Hepatic stellate cell (primary cell): ENCODE data around the gene RCAN2.
"Not testable (repeated sequence)": the region's sequence is repeated elsewhere in the genome, so short reads cannot be mapped to it uniquely, and the experiment has no call there.

ENCODE experiments used
- DNase-seq: peaks from one replicate; pipeline ENCODE4 v3.0.0; 2011; ENCODE audit warnings: low spot score

The RCAN2 gene

GRCh38 chr6:46440141-46440540, 51.1 kb downstream of the RCAN2 start:
- DNase-seq, result peak; percentile 47

GRCh38 chr6:46438245-46438644, 53.0 kb downstream of the RCAN2 start:
- DNase-seq, result no peak

DNA sequence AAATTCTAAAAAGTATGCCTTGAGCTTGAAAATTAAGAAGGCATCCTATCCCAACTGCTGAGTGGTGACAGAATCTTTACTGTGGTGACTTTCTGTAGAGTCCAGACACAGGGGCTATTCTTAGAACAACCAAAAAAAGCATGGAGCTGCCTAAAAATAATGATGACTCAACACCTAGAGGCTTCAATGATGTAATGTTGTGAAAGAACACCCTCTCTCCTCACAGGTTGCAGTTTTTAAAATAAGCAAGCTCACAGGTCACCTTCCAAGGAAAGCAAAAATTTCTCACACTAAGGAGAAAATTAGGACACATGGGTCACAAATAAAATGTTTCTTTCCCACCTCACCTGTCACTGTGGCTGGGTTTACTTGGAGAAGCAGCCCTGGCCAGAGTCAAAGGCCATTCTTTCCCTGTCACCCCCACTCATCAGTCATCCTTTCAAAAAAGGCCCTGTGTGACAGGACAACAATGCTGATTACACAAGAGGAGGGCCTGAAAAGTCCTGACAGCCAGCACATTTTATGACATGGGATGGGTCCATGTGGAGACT, 53.5 kb downstream of the RCAN2 start:
- DNase-seq, result peak; percentile 54

- DNase-seq, result no peak
Observed at GRCh38 chr6:46422619-46423018, 68.6 kb downstream of the RCAN2 start.

DNA sequence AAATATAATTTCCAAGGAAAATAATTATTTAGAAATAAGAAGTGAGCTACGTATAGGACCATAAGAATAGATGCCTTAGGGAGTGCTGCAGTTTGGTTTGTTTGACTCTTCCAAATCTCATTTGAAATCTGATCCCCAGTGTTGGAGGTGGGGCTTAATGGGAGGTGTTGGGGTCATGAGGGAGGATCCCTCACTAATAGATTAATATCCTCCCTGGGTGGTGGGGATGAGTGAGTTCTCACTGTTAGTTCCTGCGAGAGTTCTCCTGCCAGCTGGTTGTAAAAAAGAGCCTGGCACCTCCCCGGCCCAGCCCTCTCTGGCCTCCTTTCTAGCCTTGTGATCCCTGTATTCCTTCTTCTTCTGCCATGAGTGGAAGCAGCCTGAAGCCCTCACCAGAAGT, 69.3 kb downstream of the RCAN2 start:
- DNase-seq, result no peak

GRCh38 chr6:46420921-46421638, 70.2 kb downstream of the RCAN2 start:
- no peak for DNase-seq

DNA sequence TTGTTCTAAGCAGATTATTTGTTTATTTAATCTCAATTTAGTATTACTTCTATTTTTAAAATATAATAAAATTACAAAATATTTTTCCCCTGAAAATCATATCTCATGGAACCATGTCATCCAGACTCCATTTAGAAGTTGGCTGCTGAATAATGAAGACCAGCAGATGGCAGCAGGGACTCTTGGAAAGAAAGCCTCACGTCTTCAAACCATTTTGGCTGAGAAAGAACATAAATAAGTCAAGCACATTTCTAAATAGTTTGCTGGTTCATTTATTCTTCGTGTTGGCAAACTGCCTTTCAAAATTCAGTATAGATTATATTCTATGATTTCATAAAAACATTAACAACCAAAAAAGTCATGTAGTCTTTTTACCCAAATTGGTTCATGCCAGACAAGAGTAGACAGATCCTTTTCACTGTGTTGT, 71.7 kb downstream of the RCAN2 start:
- peak; percentile 34 for DNase-seq

- DNase-seq, result no peak
Observed at GRCh38 chr6:46414398-46414797, 76.9 kb downstream of the RCAN2 start.

GRCh38 chr6:46412662-46413061, 78.6 kb downstream of the RCAN2 start:
- DNase-seq, result no peak

DNA sequence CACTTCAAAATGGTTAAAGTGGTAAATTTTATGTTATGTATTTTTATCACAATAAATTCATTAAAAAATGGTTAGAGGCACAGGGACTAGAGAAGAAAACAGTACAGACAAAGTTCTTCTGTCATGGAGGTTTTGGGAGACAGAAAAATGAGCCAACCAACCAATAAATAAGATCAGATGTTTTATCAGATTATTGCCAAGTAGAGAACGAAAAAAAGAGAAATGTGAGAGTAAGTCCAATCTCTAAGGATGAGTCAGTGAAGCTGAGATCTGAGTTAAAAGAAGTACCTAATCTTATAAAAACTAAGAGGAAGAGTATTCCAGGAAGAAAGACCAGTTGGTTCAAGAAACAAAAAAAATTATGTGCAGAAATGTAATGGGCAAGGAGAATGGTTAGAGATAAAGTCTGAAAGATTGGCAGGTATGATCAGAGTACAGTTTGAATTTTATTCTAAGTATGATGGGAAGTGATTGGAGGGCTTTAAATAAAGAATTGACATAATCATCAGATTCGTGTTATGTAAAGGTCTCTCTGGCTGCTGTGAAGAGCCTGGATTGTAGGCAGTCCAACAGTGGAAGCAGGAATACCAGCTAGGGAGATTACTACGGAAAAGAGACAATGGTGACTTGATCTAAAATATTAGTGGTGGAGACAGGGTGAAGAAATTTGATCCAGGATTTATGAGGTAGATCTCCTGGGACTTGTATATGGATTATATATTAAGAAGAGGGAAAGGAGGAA, 79.6 kb downstream of the RCAN2 start:
- no peak for DNase-seq

DNA sequence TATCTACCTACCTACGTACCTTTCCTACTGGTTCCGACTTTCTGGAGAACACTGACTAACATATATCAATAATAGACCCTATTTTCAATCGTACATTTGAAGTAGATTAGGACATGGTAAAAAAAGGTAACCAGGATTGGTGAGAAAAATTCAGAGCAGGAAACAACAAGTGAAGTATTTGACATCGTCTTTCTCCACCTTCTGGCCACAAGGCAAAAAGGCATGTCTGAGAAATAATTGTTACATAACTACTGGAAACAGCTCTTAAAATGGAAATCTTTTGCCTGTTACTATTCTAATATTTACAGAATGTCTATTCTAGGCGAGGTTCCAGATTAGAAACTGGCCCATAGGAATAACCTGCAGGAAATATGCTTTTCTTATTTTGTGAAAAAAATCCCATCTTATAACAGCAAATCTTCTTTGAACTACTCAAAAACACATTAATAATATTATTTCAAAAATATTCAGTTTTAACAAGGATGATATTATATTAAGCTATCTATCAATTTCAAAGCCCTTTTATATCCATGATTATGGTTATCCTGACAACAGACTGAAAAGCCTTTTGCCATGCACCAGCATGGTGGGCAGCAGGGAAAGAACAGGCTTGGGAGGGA, 80.8 kb downstream of the RCAN2 start:
- peak; percentile 19 for DNase-seq

GRCh38 chr6:46407776-46408530, 83.3 kb downstream of the RCAN2 start:
- DNase-seq, result no peak

GRCh38 chr6:46407246-46407645, 84.0 kb downstream of the RCAN2 start:
- DNase-seq, result no peak

- not testable (repeated sequence) for DNase-seq
Observed at GRCh38 chr6:46405620-46406180, 85.5 kb downstream of the RCAN2 start.

DNA sequence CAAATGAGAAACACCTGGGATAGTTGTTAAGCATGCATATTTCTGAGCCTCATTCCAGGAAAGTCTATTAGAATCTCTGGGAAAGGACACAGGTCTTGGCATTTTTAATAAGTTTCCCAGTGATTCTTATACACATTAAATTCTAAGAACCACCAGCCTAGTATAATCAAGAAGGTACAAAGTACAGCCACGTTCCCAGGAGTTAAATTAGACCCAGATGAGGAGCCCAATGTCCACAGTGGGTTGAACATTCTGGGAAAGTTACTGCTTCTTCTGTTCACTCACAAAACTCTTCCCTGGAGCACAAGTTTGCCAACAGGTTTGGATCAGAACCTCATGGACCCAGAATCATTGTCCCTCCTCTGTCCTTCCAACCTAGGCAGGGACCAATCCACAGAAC, 90.4 kb downstream of the RCAN2 start:
- DNase-seq, result no peak

- DNase-seq, result no peak
Observed at GRCh38 chr6:46395530-46395929, 95.7 kb downstream of the RCAN2 start.

- DNase-seq, result no peak
Observed at GRCh38 chr6:46393940-46394337, 97.3 kb downstream of the RCAN2 start.

DNA sequence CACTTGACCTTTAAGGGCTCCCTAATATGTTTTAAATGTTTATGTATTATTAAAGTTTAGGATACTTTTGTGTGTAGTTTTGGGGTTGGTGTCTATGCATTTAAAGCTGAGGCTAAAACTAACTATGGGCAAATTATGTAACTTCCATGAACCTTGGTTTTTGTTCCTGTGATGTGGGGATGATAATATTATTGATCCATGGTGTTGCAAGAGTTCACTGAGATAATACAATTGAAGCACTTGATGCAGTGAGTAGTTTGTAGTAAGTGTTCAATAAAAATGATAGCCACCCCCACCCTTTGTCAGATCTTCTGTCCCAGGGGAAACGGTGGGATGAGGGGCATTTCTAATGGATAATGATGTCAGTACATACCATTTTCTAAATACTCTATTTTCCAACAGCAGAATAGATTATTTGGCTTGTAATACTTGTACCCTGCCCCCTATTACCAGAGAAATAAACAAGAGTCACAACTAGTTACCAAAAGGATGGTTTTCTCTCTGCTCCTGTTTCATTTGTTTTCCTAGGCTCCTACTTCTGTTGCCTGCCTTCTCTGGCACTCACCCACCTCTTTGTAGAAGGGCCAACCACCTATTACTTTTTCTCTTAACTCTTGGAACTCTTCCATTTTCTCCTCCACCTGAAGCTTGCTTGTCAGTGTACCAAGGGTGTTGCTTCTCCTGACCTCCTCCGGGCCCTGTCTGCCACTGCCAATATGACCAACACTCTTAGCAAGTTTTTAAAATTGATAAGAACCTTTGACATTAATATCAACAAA, 97.9 kb downstream of the RCAN2 start:
- DNase-seq, result no peak

GRCh38 chr6:46392294-46392693, 99.0 kb downstream of the RCAN2 start:
- no peak for DNase-seq

GRCh38 chr6:46390153-46390876, 100.9 kb downstream of the RCAN2 start:
- DNase-seq, result no peak
